CD14-positive monocyte (primary cell): ENCODE measurements around the gene INPP4A. TPM values are rescaled to one million over a fixed set of nuclear protein-coding genes. Genes with fewer than 3 reads are reported as not detected.

Source experiments
- DNase-seq, 3 donors: peaks; one replicate each; pipeline ENCODE4 v3.0.0-alpha.2; 2011 to 2022
- H2AFZ ChIP-seq: 2 replicates; pipeline ENCODE4 v1.6.0; 2012; ENCODE audit warnings: mild to moderate bottlenecking, low read depth, low read length, inconsistent platforms; ENCODE audit not compliant: insufficient read depth, poor library complexity, severe bottlenecking
- H3K27ac ChIP-seq, 2 donors: 1 replicate in 1 of 2; 2 replicates in 1 of 2; pipeline ENCODE4 v1.5.1; 2012 to 2013; ENCODE audit warnings: low read length in 2 of 2, control low read depth in 1 of 2, inconsistent platforms in 1 of 2, low read depth in 1 of 2, mild to moderate bottlenecking in 1 of 2
- H3K27me3 ChIP-seq, 2 donors: one replicate each; pipeline versions ENCODE4 v1.6.0 to v1.6.1; 2011 to 2013; ENCODE audit warnings: low read length in 2 of 2; ENCODE audit not compliant: control insufficient read depth in 2 of 2, insufficient read depth in 2 of 2
- H3K36me3 ChIP-seq, 2 donors: replicated peaks in 1 of 2; 1 replicate in 1 of 2; 2 replicates in 1 of 2; pipeline versions ENCODE4 v1.5.1 to v1.6.1; 2012 to 2013; ENCODE audit warnings: low read length in 2 of 2, control low read depth in 1 of 2, inconsistent platforms in 1 of 2, mild to moderate bottlenecking in 1 of 2; ENCODE audit not compliant: insufficient read depth in 2 of 2, control insufficient read depth in 1 of 2
- H3K4me1 ChIP-seq, 2 donors: 1 replicate in 1 of 2; 2 replicates in 1 of 2; pipeline versions ENCODE4 v1.5.1 to v1.6.1; 2012 to 2013; ENCODE audit warnings: low read length in 2 of 2, control low read depth in 1 of 2, inconsistent platforms in 1 of 2, mild to moderate bottlenecking in 1 of 2, moderate library complexity in 1 of 2; ENCODE audit not compliant: insufficient read depth in 2 of 2, control insufficient read depth in 1 of 2
- H3K4me2 ChIP-seq: replicated peaks from 2 replicates; pipeline ENCODE3; 2012; ENCODE audit warnings: low read length, moderate library complexity, mild to moderate bottlenecking; ENCODE audit not compliant: poor library complexity, severe bottlenecking; ENCODE audit errors: extremely low read depth
- H3K4me3 ChIP-seq, 3 experiments: fragments of 200-600 bp in 1 of 3; sonication (generic) in 1 of 3; replicated peaks in 1 of 3; 1 replicate in 2 of 3; 2 replicates in 1 of 3; pipeline ENCODE4 v1.5.1; 2011 to 2013; ENCODE audit warnings: low read length in 3 of 3, mild to moderate bottlenecking in 3 of 3, control low read depth in 2 of 3, low read depth in 2 of 3, inconsistent platforms in 1 of 3, moderate library complexity in 1 of 3
- H3K79me2 ChIP-seq: 2 replicates; pipeline ENCODE4 v1.6.0; 2012; ENCODE audit warnings: mild to moderate bottlenecking, control low read depth, inconsistent platforms, low read length, moderate library complexity; ENCODE audit not compliant: insufficient read depth
- H3K9ac ChIP-seq: 2 replicates; pipeline ENCODE4 v1.6.0; 2017; ENCODE audit warnings: low read length, mild to moderate bottlenecking; ENCODE audit not compliant: insufficient read depth, poor library complexity, severe bottlenecking
- H3K9me3 ChIP-seq, 2 donors: replicated peaks in 1 of 2; 1 replicate in 1 of 2; 2 replicates in 1 of 2; pipeline versions ENCODE4 v1.5.1 to v1.6.1; 2012 to 2013; ENCODE audit warnings: low read length in 2 of 2, control low read depth in 1 of 2; ENCODE audit not compliant: control insufficient read depth in 1 of 2, insufficient read depth in 1 of 2
- H4K20me1 ChIP-seq: 2 replicates; pipeline ENCODE4 v1.6.0; 2012; ENCODE audit warnings: mild to moderate bottlenecking, low read length, control low read depth, moderate library complexity; ENCODE audit not compliant: insufficient read depth
- H3K27ac Mint-ChIP-seq, 7 donors: one replicate each; pipeline ENCODE4 v1.8.0; 2020; ENCODE audit warnings: mild to moderate bottlenecking in 7 of 7, mixed read lengths in 7 of 7, moderate library complexity in 6 of 7, inconsistent platforms in 2 of 7
- H3K27me3 Mint-ChIP-seq, 3 donors: one replicate each; pipeline ENCODE4 v1.8.0; 2021 to 2022; ENCODE audit warnings: low read depth in 3 of 3, mild to moderate bottlenecking in 3 of 3, mixed read lengths in 3 of 3, moderate library complexity in 3 of 3, inconsistent platforms in 1 of 3
- H3K36me3 Mint-ChIP-seq, 2 donors: one replicate each; pipeline ENCODE4 v1.8.0; 2020; ENCODE audit warnings: mixed read lengths in 2 of 2, inconsistent platforms in 1 of 2, mild to moderate bottlenecking in 1 of 2
- H3K4me1 Mint-ChIP-seq: one replicate; pipeline ENCODE4 v1.8.0; 2020; ENCODE audit warnings: mild to moderate bottlenecking, mixed read lengths
- H3K4me3 Mint-ChIP-seq, 2 donors: one replicate each; pipeline ENCODE4 v1.8.0; 2020; ENCODE audit warnings: mild to moderate bottlenecking in 2 of 2, mixed read lengths in 2 of 2, moderate library complexity in 1 of 2
- H3K9me3 Mint-ChIP-seq, 7 donors: one replicate each; pipeline ENCODE4 v1.8.0; 2020 to 2022; ENCODE audit warnings: mixed read lengths in 7 of 7, mild to moderate bottlenecking in 6 of 7, moderate library complexity in 6 of 7, inconsistent platforms in 2 of 7
- WGBS: methylation state at CpG from one replicate; pipeline ENCODE4 v1.1.5; 2013; ENCODE audit warnings: missing lambda C conversion rate; ENCODE audit not compliant: insufficient coverage; 5-methylcytosine and 5-hydroxymethylcytosine counted together
- intact Hi-C, 2 donors: fragments of 100-400 bp; cut with micrococcal nuclease; formaldehyde crosslinking; loops; one replicate each; pipeline versions ENCODE4 v1.15.0 to v1.15.1; 2023
- polyA plus RNA-seq, 3 donors: library from polyadenylated mRNA; depleted of rRNA in 1 of 3; unstranded in 2 of 3; stranded (reverse) in 1 of 3; fragments of 300-500 nt in 2 of 3; fragments of >200 nt in 1 of 3; fragmentation: Illumina TruSeq in 2 of 3; gene quantifications; 1 replicate in 2 of 3; 2 replicates in 1 of 3; pipeline ENCODE4 v1.2.3, GENCODE V29; 2012 to 2021
- TF ChIP-seq, protein P1 (sequence below): fragments of 200-600 bp; IDR thresholded peaks from one replicate; pipeline ENCODE4 v1.8.0; 2022; ENCODE audit warnings: antibody characterized with exemption, mild to moderate bottlenecking

Gene INPP4A
- polyA plus RNA-seq, 3 donors, result 13.7 to 52.4 (median 20.7) TPM

GRCh38 chr2:98548920-98549818 lies 104.5 kb downstream of the INPP4A start:
- H3K4me2 ChIP-seq, result no peak overlapping the region
- no peaks in the 10 kb centered on the region for H3K9me3 ChIP-seq
- no peak overlapping the region for H3K9ac ChIP-seq
- H3K4me1 Mint-ChIP-seq, result no peaks in the 10 kb centered on the region
- TF ChIP-seq, protein P1, sequence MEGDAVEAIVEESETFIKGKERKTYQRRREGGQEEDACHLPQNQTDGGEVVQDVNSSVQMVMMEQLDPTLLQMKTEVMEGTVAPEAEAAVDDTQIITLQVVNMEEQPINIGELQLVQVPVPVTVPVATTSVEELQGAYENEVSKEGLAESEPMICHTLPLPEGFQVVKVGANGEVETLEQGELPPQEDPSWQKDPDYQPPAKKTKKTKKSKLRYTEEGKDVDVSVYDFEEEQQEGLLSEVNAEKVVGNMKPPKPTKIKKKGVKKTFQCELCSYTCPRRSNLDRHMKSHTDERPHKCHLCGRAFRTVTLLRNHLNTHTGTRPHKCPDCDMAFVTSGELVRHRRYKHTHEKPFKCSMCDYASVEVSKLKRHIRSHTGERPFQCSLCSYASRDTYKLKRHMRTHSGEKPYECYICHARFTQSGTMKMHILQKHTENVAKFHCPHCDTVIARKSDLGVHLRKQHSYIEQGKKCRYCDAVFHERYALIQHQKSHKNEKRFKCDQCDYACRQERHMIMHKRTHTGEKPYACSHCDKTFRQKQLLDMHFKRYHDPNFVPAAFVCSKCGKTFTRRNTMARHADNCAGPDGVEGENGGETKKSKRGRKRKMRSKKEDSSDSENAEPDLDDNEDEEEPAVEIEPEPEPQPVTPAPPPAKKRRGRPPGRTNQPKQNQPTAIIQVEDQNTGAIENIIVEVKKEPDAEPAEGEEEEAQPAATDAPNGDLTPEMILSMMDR, result no peak
- no peaks in the 10 kb centered on the region for H3K4me1 ChIP-seq
- H3K79me2 ChIP-seq, result no peaks in the 10 kb centered on the region
- H3K4me3 Mint-ChIP-seq, result no peak overlapping the region
- peaks cover 96 to 100% of the 10 kb centered on the region in 2 donors for H3K36me3 ChIP-seq
- H3K27ac ChIP-seq, result peak overlapping the region in 1 of 2 donors; percentile 8
- WGBS, result 90% methylated on average over 3 of the region's 6 CpGs
- peaks cover 90 to 96% of the 10 kb centered on the region in 2 donors for H3K36me3 Mint-ChIP-seq
- H3K4me3 ChIP-seq, result no peak overlapping the region
- H3K27me3 Mint-ChIP-seq, result peaks cover 0 to 2% (median 0%) of the 10 kb centered on the region in 3 donors
- peak overlapping the region in 3 of 7 donors; percentile 20 to 46 (median 41) for H3K27ac Mint-ChIP-seq
- H4K20me1 ChIP-seq, result peaks cover 9% of the 10 kb centered on the region
- H3K9me3 Mint-ChIP-seq, result no peaks in the 10 kb centered on the region
- DNase-seq, result no peak
- H3K27me3 ChIP-seq, result no peaks in the 10 kb centered on the region
- intact Hi-C loops, result no loop called here
- no peak overlapping the region for H2AFZ ChIP-seq

GRCh38 chr2:98550165-98550564 lies 105.5 kb downstream of the INPP4A start:
- Histone ChIP-seq H3K27ac (peak overlapping the region in 1 of 2 donors; percentile 20), H4K20me1 (peaks cover 9% of the 10 kb centered on the region), H3K9me3 (no peaks in the 10 kb centered on the region), H3K79me2 (no peaks in the 10 kb centered on the region), H3K36me3 (peaks cover 96 to 100% of the 10 kb centered on the region in 2 donors), H3K9ac (no peak overlapping the region), H2AFZ (no peak overlapping the region), H3K4me1 (no peaks in the 10 kb centered on the region), H3K4me3 (no peak overlapping the region), H3K4me2 (no peak overlapping the region), H3K27me3 (no peaks in the 10 kb centered on the region)
- peaks cover 0 to 2% (median 0%) of the 10 kb centered on the region in 3 donors for H3K27me3 Mint-ChIP-seq
- WGBS, result 94% methylated on average over 2 of the region's 4 CpGs
- peaks cover 90 to 96% of the 10 kb centered on the region in 2 donors for H3K36me3 Mint-ChIP-seq
- H3K4me3 Mint-ChIP-seq, result no peak overlapping the region
- TF ChIP-seq, protein P1, result no peak
- intact Hi-C loops, result no loop called here
- peaks cover 0 to 2% (median 0%) of the 10 kb centered on the region in 7 donors for H3K9me3 Mint-ChIP-seq
- no peak for DNase-seq
- no peak overlapping the region for H3K27ac Mint-ChIP-seq
- no peaks in the 10 kb centered on the region for H3K4me1 Mint-ChIP-seq
